SU-DHL-6 (cell line): ENCODE measurements around the gene CACNA2D4.

ENCODE experiments used
- H2AFZ ChIP-seq: fragments of 200-600 bp; sonication (generic); 2 replicates; pipeline ENCODE4 v1.6.1; 2014; ENCODE audit warnings: low read depth, mild to moderate bottlenecking, moderate library complexity, mixed read lengths, antibody characterized with exemption, low read length; ENCODE audit not compliant: severe bottlenecking
- H3F3A ChIP-seq: fragments of 200-600 bp; shearing (Covaris generic); 2 replicates; pipeline ENCODE4 v1.6.0; 2016; ENCODE audit warnings: antibody characterized with exemption, mild to moderate bottlenecking; ENCODE audit not compliant: insufficient read depth
- H3K27ac ChIP-seq: fragments of 200-600 bp; sonication (generic); 2 replicates; pipeline ENCODE4 v1.5.1; 2016; ENCODE audit warnings: low read depth, mild to moderate bottlenecking, low read length, moderate library complexity, mixed read lengths
- H3K27me3 ChIP-seq: fragments of 200-600 bp; sonication (generic), shearing (Covaris generic); 2 replicates; pipeline ENCODE4 v1.6.0; 2014; ENCODE audit warnings: mild to moderate bottlenecking, low read length
- H3K36me3 ChIP-seq: fragments of 200-600 bp; sonication (generic); 2 replicates; pipeline ENCODE4 v1.6.1; 2014; ENCODE audit warnings: mild to moderate bottlenecking, low read length, mixed read lengths
- H3K4me2 ChIP-seq: fragments of 300-600, 200-600 bp; shearing (Covaris generic), sonication (generic); 2 replicates; pipeline ENCODE4 v1.6.0; 2014; ENCODE audit warnings: low read length, low read depth, mild to moderate bottlenecking; ENCODE audit not compliant: poor library complexity, severe bottlenecking
- H3K4me3 ChIP-seq: fragments of 200-600 bp; sonication (generic); 2 replicates; pipeline ENCODE4 v1.5.1; 2014; ENCODE audit warnings: antibody characterized with exemption, low read length, mild to moderate bottlenecking, mixed read lengths; ENCODE audit not compliant: insufficient read depth, poor library complexity, severe bottlenecking
- H3K79me2 ChIP-seq: fragments of 200-600 bp; sonication (generic); 2 replicates; pipeline ENCODE4 v1.6.1; 2014; ENCODE audit warnings: mild to moderate bottlenecking, low read length, moderate library complexity; ENCODE audit not compliant: insufficient read depth
- H3K9ac ChIP-seq: fragments of 200-600 bp; sonication (generic); 2 replicates; pipeline ENCODE4 v1.7.0; 2014; ENCODE audit warnings: mild to moderate bottlenecking, low read length
- H3K9me2 ChIP-seq: fragments of 200-600 bp; sonication (generic); replicated peaks from 2 replicates; pipeline ENCODE4 v1.6.1; 2014; ENCODE audit warnings: low read length; ENCODE audit not compliant: insufficient read depth
- H3K9me3 ChIP-seq: fragments of 200-600 bp; sonication (generic); 2 replicates; pipeline ENCODE4 v1.6.1; 2014; ENCODE audit warnings: low read length, mixed read lengths; ENCODE audit not compliant: insufficient read depth
- H4K20me1 ChIP-seq: fragments of 200-600 bp; sonication (generic); 2 replicates; pipeline ENCODE4 v1.6.1; 2014; ENCODE audit warnings: low read depth, mild to moderate bottlenecking, antibody characterized with exemption, low read length, moderate library complexity, mixed read lengths
- EZH2phosphoT487 ChIP-seq: fragments of 200-600 bp; sonication (generic), shearing (Covaris generic); conservative IDR thresholded peaks from 2 replicates; pipeline ENCODE4 v1.6.1; 2018; ENCODE audit warnings: mild to moderate bottlenecking, antibody characterized with exemption, low read length, moderate library complexity, mixed read lengths
- TF ChIP-seq, protein P1 (sequence below): fragments of 200-600 bp; sonication (generic); IDR thresholded peaks from one replicate; pipeline ENCODE4 v1.5.1; 2017; ENCODE audit warnings: antibody characterized with exemption, mild to moderate bottlenecking, low read length, moderate library complexity; ENCODE audit not compliant: insufficient read depth, poor library complexity, severe bottlenecking

The CACNA2D4 gene

DNA sequence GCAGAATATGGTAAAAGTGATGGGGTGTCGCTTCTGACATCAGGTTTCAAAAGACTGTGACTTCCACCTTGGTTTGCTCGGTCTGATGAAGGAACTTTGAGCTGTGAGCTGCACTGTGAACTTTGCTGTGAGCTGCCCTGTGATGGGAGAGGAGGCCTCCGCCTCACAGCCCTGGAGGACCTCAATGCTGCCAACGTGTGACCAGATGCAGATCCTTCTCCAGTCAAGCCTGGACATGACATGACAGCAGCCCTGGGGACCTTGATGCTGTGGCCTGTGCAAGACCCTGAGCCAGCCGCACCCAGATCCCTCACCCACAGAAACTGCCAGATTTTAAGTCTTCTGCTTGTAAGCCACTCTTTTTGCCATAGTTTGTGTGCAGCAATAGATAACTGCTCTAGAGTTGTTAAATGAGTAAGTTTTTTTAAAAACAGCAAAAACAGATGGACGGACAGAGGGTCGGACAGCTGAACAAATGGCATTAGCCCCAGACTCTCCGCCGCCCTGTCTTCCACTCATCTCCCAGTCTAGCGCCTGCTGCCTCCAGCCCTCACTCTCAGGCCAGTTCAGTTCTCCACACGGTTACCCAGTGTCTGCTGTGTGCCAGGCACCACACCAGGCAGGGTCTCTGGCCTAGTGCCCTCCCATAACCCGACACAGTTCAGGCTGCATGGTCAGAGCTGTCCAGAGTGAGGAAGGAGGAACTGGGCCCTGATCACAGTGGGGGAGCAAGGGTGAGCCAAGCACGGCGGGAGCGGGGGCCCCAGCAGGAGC is 111.2 kb downstream of the CACNA2D4 start:
- no peak overlapping the region for H2AFZ ChIP-seq
- H3K9me3 ChIP-seq: no peaks in the 10 kb centered on the region
- H3K9me2 ChIP-seq: no peaks in the 10 kb centered on the region
- no peak overlapping the region for H3K9ac ChIP-seq
- no peak overlapping the region for H3K27ac ChIP-seq
- no peaks in the 10 kb centered on the region for H4K20me1 ChIP-seq
- H3K79me2 ChIP-seq: no peaks in the 10 kb centered on the region
- TF ChIP-seq, protein P1, sequence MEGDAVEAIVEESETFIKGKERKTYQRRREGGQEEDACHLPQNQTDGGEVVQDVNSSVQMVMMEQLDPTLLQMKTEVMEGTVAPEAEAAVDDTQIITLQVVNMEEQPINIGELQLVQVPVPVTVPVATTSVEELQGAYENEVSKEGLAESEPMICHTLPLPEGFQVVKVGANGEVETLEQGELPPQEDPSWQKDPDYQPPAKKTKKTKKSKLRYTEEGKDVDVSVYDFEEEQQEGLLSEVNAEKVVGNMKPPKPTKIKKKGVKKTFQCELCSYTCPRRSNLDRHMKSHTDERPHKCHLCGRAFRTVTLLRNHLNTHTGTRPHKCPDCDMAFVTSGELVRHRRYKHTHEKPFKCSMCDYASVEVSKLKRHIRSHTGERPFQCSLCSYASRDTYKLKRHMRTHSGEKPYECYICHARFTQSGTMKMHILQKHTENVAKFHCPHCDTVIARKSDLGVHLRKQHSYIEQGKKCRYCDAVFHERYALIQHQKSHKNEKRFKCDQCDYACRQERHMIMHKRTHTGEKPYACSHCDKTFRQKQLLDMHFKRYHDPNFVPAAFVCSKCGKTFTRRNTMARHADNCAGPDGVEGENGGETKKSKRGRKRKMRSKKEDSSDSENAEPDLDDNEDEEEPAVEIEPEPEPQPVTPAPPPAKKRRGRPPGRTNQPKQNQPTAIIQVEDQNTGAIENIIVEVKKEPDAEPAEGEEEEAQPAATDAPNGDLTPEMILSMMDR: no peak
- no peak for TF ChIP-seq EZH2phosphoT487
- no peak overlapping the region for H3K4me3 ChIP-seq
- H3K4me2 ChIP-seq: no peak overlapping the region
- no peaks in the 10 kb centered on the region for H3K36me3 ChIP-seq
- no peaks in the 10 kb centered on the region for H3K27me3 ChIP-seq
- no peaks in the 10 kb centered on the region for H3F3A ChIP-seq

DNA sequence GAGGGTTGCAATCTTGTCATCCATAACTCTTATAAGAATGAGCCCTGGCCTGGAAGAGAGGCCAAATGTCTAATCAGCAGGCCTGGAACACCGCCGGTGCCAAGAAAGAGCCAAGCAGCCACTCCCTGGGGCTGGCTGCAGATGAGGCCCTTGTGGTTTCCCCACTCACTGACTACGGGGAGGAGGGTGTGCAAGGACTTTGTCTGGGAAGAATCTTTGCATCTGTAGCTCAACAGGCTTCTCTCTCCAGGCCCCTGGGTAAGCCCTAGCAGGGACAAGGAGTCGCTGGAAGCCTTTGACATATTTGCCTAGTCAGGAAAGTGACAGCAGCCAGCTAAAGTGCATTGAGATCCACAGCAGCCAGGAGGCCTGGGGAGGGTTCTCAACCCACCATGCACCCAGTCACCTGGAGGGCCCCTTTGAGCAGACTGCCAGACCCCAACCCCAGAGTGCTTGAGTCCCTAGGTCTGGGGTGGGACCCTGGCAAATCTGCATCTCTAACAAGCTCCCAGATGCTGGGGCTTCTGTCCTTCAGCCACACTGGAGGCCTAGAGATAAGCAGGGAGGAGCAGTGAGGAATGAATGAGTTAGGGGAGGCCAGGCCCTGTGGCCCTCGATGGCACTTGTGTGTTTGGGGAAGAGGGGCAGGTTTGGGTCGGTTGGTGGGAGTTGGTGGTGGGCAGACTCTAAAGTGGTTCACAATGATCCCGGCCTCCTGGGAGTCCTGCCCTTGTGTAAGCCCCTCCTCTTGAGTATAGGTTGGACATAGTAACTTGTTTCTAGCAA is 112.0 kb downstream of the CACNA2D4 start:
- Histone ChIP-seq H3K9me2 (no peaks in the 10 kb centered on the region), H3K4me3 (no peak overlapping the region), H3K36me3 (no peaks in the 10 kb centered on the region), H3K79me2 (no peaks in the 10 kb centered on the region), H3K9me3 (no peaks in the 10 kb centered on the region), H3K27ac (no peak overlapping the region), H3K9ac (no peak overlapping the region), H3K27me3 (no peaks in the 10 kb centered on the region), H2AFZ (no peak overlapping the region), H3F3A (no peaks in the 10 kb centered on the region), H4K20me1 (no peaks in the 10 kb centered on the region), H3K4me2 (no peak overlapping the region)
- TF ChIP-seq, protein P1: no peak
- TF ChIP-seq EZH2phosphoT487: no peak

DNA sequence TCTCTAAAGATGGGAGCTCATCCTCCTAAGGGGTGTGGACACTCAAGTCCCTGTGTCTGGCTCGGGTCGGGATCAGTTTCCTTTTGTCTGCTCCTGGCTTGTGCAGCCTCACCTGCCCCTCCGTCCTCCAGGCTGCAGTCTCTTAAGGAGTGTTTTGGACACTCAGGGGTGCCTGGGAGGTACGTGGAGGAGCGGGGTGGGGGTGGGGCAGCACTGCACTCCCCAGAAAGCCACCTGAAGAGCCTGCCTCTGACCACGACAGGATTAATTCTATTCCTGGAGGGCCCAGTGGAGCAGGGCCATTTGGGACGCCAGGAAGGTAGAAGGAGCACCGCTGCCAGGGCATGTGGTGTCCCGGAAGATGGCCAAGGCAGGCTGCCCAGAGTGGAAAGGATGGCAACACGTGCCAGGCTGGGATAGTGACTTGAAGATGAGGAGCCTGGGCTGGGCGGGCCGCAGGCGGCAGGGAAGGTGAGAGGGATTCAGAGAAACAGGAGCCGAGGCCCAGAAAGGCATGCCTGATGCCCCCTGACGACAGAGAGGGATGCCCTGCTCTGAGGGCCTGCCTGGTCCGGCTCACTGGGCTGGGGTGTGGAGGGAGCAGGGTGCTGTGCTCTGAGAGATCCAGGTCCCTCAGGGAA is 112.9 kb downstream of the CACNA2D4 start:
- no peak for TF ChIP-seq EZH2phosphoT487
- TF ChIP-seq, protein P1: no peak
- no peaks in the 10 kb centered on the region for H3K27me3 ChIP-seq
- no peaks in the 10 kb centered on the region for H3K9me3 ChIP-seq
- H2AFZ ChIP-seq: peak overlapping the region; percentile 8
- H3K36me3 ChIP-seq: no peaks in the 10 kb centered on the region
- H3K9me2 ChIP-seq: no peaks in the 10 kb centered on the region
- no peak overlapping the region for H3K4me2 ChIP-seq
- H4K20me1 ChIP-seq: no peaks in the 10 kb centered on the region
- no peaks in the 10 kb centered on the region for H3F3A ChIP-seq
- H3K27ac ChIP-seq: no peak overlapping the region
- no peaks in the 10 kb centered on the region for H3K79me2 ChIP-seq
- H3K4me3 ChIP-seq: no peak overlapping the region
- no peak overlapping the region for H3K9ac ChIP-seq
